Activated CD8-positive, alpha-beta memory T cell treated with anti-CD3 and anti-CD28 coated beads for 36 hours (primary cell): Measurements from ENCODE around the gene PSG4. TPM values are rescaled to one million over a fixed set of nuclear protein-coding genes. Genes with fewer than 3 reads are reported as not detected.

ENCODE experiments used
- total RNA-seq, 2 experiments: library from RNA; stranded (reverse); gene quantifications; one replicate each; pipeline ENCODE4 v1.2.3, GENCODE V29; 2021

PSG4 gene
- total RNA-seq, 2 experiments from 2014 or later: not detected

Other genes with a start within 250 kb of the PSG4 start
- gene PSG11, start 179.2 kb downstream of the PSG4 start, total RNA-seq: not detected
- not detected for gene PSG2, start 122.9 kb downstream of the PSG4 start, total RNA-seq
- gene PSG5, start 19.1 kb downstream of the PSG4 start, total RNA-seq: not detected
- not detected for gene PSG9, start 63.9 kb upstream of the PSG4 start, total RNA-seq
- not detected for gene CD177, start 148.0 kb upstream of the PSG4 start, total RNA-seq
- not detected for gene TEX101, start 209.3 kb upstream of the PSG4 start, total RNA-seq